H9 (cell line): Measurements from ENCODE around the gene PLCH1. TPM values are rescaled to one million over a fixed set of nuclear protein-coding genes. Genes with fewer than 3 reads are reported as not detected.

Experiments used
- DNase-seq: peaks from one replicate; pipeline ENCODE4 v3.0.0-alpha.2; 2017
- H2AFZ ChIP-seq: one replicate; pipeline ENCODE4 v1.6.1; 2013; ENCODE audit warnings: mild to moderate bottlenecking, low read length, control low read depth, moderate library complexity
- H2AK5ac ChIP-seq: 2 replicates; pipeline ENCODE4 v1.6.1; 2013; ENCODE audit warnings: low read length, control low read depth, mixed read lengths; ENCODE audit not compliant: insufficient read length
- H2BK120ac ChIP-seq: one replicate; pipeline ENCODE4 v1.6.1; 2013; ENCODE audit warnings: low read depth, mild to moderate bottlenecking, low read length, control low read depth, inconsistent platforms; ENCODE audit not compliant: poor library complexity, severe bottlenecking
- H2BK12ac ChIP-seq: 2 replicates; pipeline ENCODE4 v1.6.1; 2013; ENCODE audit warnings: low read length, control low read depth, mixed read lengths, low read depth; ENCODE audit not compliant: insufficient read length
- H2BK15ac ChIP-seq: 2 replicates; pipeline ENCODE4 v1.6.1; 2013; ENCODE audit warnings: low read depth, low read length, control low read depth
- H2BK20ac ChIP-seq: one replicate; pipeline ENCODE4 v1.6.1; 2013; ENCODE audit warnings: low read depth, mild to moderate bottlenecking, low read length, control low read depth, inconsistent platforms; ENCODE audit not compliant: poor library complexity, severe bottlenecking
- H2BK5ac ChIP-seq: 2 replicates; pipeline ENCODE4 v1.6.1; 2013; ENCODE audit warnings: low read length, control low read depth, mixed read lengths; ENCODE audit not compliant: insufficient read length
- H3K14ac ChIP-seq: 2 replicates; pipeline ENCODE4 v1.6.1; 2013; ENCODE audit warnings: low read length, control low read depth; ENCODE audit not compliant: insufficient read depth
- H3K18ac ChIP-seq: 2 replicates; pipeline ENCODE4 v1.6.1; 2013; ENCODE audit warnings: low read depth, mild to moderate bottlenecking, mixed read lengths, low read length, control low read depth; ENCODE audit not compliant: insufficient read length
- H3K23ac ChIP-seq: 2 replicates; pipeline ENCODE4 v1.6.1; 2013; ENCODE audit warnings: low read length, control low read depth, mixed read lengths, low read depth; ENCODE audit not compliant: insufficient read length
- H3K23me2 ChIP-seq: 2 replicates; pipeline ENCODE4 v1.6.1; 2013; ENCODE audit warnings: low read depth, mild to moderate bottlenecking, mixed read lengths, low read length, control low read depth; ENCODE audit not compliant: insufficient read length, poor library complexity, severe bottlenecking
- H3K27ac ChIP-seq: 2 replicates; pipeline ENCODE4 v1.5.1; 2013; ENCODE audit warnings: low read length, control low read depth, mixed read lengths, low read depth; ENCODE audit not compliant: insufficient read length
- H3K27me3 ChIP-seq: 2 replicates; pipeline ENCODE4 v1.6.1; 2013; ENCODE audit warnings: low read length, control low read depth, inconsistent platforms; ENCODE audit not compliant: insufficient read depth
- H3K4ac ChIP-seq: 2 replicates; pipeline ENCODE4 v1.6.1; 2013; ENCODE audit warnings: low read depth, mild to moderate bottlenecking, control low read depth, inconsistent platforms, low read length, moderate library complexity
- H3K4me1 ChIP-seq: 2 replicates; pipeline ENCODE4 v1.6.1; 2013; ENCODE audit warnings: low read length, control low read depth, inconsistent platforms; ENCODE audit not compliant: insufficient read depth
- H3K4me2 ChIP-seq: 2 replicates; pipeline ENCODE4 v1.6.1; 2013; ENCODE audit warnings: low read length, control low read depth, mixed read lengths; ENCODE audit not compliant: insufficient read length, insufficient read depth
- H3K56ac ChIP-seq: 2 replicates; pipeline ENCODE4 v1.6.1; 2013; ENCODE audit warnings: low read depth, mild to moderate bottlenecking, mixed read lengths, low read length, control low read depth; ENCODE audit not compliant: insufficient read length
- H3K79me1 ChIP-seq: 2 replicates; pipeline ENCODE4 v1.6.1; 2013; ENCODE audit warnings: low read depth, mild to moderate bottlenecking, moderate library complexity, low read length, control low read depth, inconsistent platforms; ENCODE audit not compliant: insufficient read depth, poor library complexity, severe bottlenecking
- H3K79me2 ChIP-seq: 2 replicates; pipeline ENCODE4 v1.6.1; 2013; ENCODE audit warnings: low read length, control low read depth, inconsistent platforms; ENCODE audit not compliant: insufficient read depth
- H3K9ac ChIP-seq: 2 replicates; pipeline ENCODE4 v1.6.1; 2013; ENCODE audit warnings: low read length, control low read depth, mixed read lengths; ENCODE audit not compliant: insufficient read length; ENCODE audit errors: extremely low read depth
- H3K9me3 ChIP-seq: one replicate; pipeline ENCODE4 v1.6.1; 2013; ENCODE audit warnings: low read depth, low read length, inconsistent platforms; ENCODE audit not compliant: control insufficient read depth
- H3T11ph ChIP-seq: one replicate; pipeline ENCODE4 v1.6.1; 2013; ENCODE audit warnings: mild to moderate bottlenecking, low read length, control low read depth, inconsistent platforms
- H4K20me1 ChIP-seq: one replicate; pipeline ENCODE4 v1.6.1; 2013; ENCODE audit not compliant: control insufficient read depth, insufficient read length, insufficient read depth
- H4K5ac ChIP-seq: 2 replicates; pipeline ENCODE4 v1.6.1; 2013; ENCODE audit warnings: low read depth, mild to moderate bottlenecking, mixed read lengths, low read length, control low read depth; ENCODE audit not compliant: insufficient read length
- H4K8ac ChIP-seq: replicated peaks from 2 replicates; pipeline ENCODE4 v1.6.1; 2013; ENCODE audit warnings: low read length, control low read depth, mixed read lengths, low read depth; ENCODE audit not compliant: insufficient read length
- H4K91ac ChIP-seq: 2 replicates; pipeline ENCODE4 v1.6.1; 2013; ENCODE audit warnings: low read depth, mild to moderate bottlenecking, moderate library complexity, mixed read lengths, low read length, control low read depth; ENCODE audit not compliant: insufficient read length
- H3K27ac Mint-ChIP-seq, 3 experiments: 2 replicates in 2 of 3; 3 replicates in 1 of 3; pipeline ENCODE4 v1.8.0; 2020 to 2021; ENCODE audit warnings: mixed read lengths in 3 of 3, mild to moderate bottlenecking in 1 of 3, moderate library complexity in 1 of 3
- H3K27me3 Mint-ChIP-seq: 2 replicates; pipeline ENCODE4 v1.8.0; 2021; ENCODE audit warnings: low read depth, mild to moderate bottlenecking, moderate library complexity, mixed read lengths
- H3K36me3 Mint-ChIP-seq, 3 experiments: 2 replicates in 2 of 3; 3 replicates in 1 of 3; pipeline ENCODE4 v1.8.0; 2020 to 2021; ENCODE audit warnings: low read depth in 3 of 3, mixed read lengths in 3 of 3; ENCODE audit not compliant: insufficient read depth in 1 of 3
- H3K4me1 Mint-ChIP-seq, 2 experiments: 2 replicates each; pipeline ENCODE4 v1.8.0; 2020; ENCODE audit warnings: mixed read lengths in 2 of 2
- H3K4me3 Mint-ChIP-seq, 2 experiments: 2 replicates in 1 of 2; 3 replicates in 1 of 2; pipeline ENCODE4 v1.8.0; 2020 to 2021; ENCODE audit warnings: mild to moderate bottlenecking in 2 of 2, mixed read lengths in 2 of 2, moderate library complexity in 1 of 2
- H3K9me3 Mint-ChIP-seq, 2 experiments: 2 replicates in 1 of 2; 3 replicates in 1 of 2; pipeline ENCODE4 v1.8.0; 2020; ENCODE audit warnings: mild to moderate bottlenecking in 2 of 2, mixed read lengths in 2 of 2, moderate library complexity in 1 of 2
- WGBS: extraction: QIAGEN DNeasy Blood & Tissue Kit; methylation state at CpG from one replicate; pipeline ENCODE4 v1.1.7; 2013; ENCODE audit warnings: missing lambda C conversion rate, low lambda C conversion rate, mixed read lengths; ENCODE audit not compliant: insufficient read length; ENCODE audit errors: extremely low coverage; 5-methylcytosine and 5-hydroxymethylcytosine counted together
- total RNA-seq: library from RNA; stranded (reverse); gene quantifications from 2 replicates; pipeline ENCODE4 v1.2.1, GENCODE V29; 2021
- TF ChIP-seq, protein P1 (sequence below): fragments of 200-600 bp; sonication (generic); conservative IDR thresholded peaks from 3 replicates; pipeline ENCODE4 v1.8.0; 2021; ENCODE audit warnings: antibody characterized with exemption, mild to moderate bottlenecking

The PLCH1 gene
- total RNA-seq, 1 experiment from 2014 or later: 19.0 TPM

- Histone ChIP-seq H3K23me2 (no peaks in the 10 kb centered on the region), H3K9ac (no peak overlapping the region), H3K23ac (no peak overlapping the region), H3K27ac (no peak overlapping the region), H3K27me3 (no peaks in the 10 kb centered on the region), H3K14ac (no peak overlapping the region), H2AFZ (no peak overlapping the region), H4K8ac (no peak overlapping the region), H3K4ac (no peak overlapping the region), H2BK12ac (no peak overlapping the region), H4K20me1 (no peaks in the 10 kb centered on the region), H2BK15ac (no peak overlapping the region), H4K5ac (no peak overlapping the region), H3K79me2 (no peaks in the 10 kb centered on the region), H2BK120ac (no peak overlapping the region), H3K56ac (no peak overlapping the region), H2BK5ac (no peak overlapping the region), H3T11ph (no peak overlapping the region), H3K4me2 (no peak overlapping the region), H4K91ac (no peak overlapping the region), H2AK5ac (no peak overlapping the region), H2BK20ac (no peak overlapping the region), H3K79me1 (no peaks in the 10 kb centered on the region), H3K9me3 (no peaks in the 10 kb centered on the region), H3K4me1 (peaks cover 7% of the 10 kb centered on the region; the same call in 1 of the 2 replicates), H3K18ac (no peak overlapping the region)
- no peak for DNase-seq
- Mint-ChIP-seq H3K9me3 (no peaks in the 10 kb centered on the region), H3K27ac (peak overlapping the region; percentile 0 to 44 (median 25); a peak in 5 of 7 replicates), H3K36me3 (peaks cover 0 to 7% (median 0%) of the 10 kb centered on the region in 3 experiments; a peak in 2 of 7 replicates), H3K4me1 (peaks cover 12 to 13% of the 10 kb centered on the region in 2 experiments), H3K27me3 (no peaks in the 10 kb centered on the region), H3K4me3 (no peak overlapping the region)
- no CpG with 5 or more reads among the region's 6 CpGs for WGBS
- TF ChIP-seq, protein P1, sequence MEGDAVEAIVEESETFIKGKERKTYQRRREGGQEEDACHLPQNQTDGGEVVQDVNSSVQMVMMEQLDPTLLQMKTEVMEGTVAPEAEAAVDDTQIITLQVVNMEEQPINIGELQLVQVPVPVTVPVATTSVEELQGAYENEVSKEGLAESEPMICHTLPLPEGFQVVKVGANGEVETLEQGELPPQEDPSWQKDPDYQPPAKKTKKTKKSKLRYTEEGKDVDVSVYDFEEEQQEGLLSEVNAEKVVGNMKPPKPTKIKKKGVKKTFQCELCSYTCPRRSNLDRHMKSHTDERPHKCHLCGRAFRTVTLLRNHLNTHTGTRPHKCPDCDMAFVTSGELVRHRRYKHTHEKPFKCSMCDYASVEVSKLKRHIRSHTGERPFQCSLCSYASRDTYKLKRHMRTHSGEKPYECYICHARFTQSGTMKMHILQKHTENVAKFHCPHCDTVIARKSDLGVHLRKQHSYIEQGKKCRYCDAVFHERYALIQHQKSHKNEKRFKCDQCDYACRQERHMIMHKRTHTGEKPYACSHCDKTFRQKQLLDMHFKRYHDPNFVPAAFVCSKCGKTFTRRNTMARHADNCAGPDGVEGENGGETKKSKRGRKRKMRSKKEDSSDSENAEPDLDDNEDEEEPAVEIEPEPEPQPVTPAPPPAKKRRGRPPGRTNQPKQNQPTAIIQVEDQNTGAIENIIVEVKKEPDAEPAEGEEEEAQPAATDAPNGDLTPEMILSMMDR: no peak
These were observed 96.8 kb downstream of the PLCH1 start for GRCh38 chr3:155648013-155648591.
